GM19193 (cell line): Measurements from ENCODE around the gene SPTBN1.

ENCODE experiments used
- POLR2A ChIP-seq: IDR thresholded peaks from 4 replicates; pipeline ENCODE4 v1.6.1; 2011; ENCODE audit not compliant: insufficient read depth, insufficient read length; ENCODE audit errors: extremely low read depth

The SPTBN1 gene

GRCh38 chr2:54429054-54429453 lies 27.1 kb upstream of the SPTBN1 start:
- TF ChIP-seq POLR2A: no peak

- no peak for TF ChIP-seq POLR2A
These were observed 26.1 kb upstream of the SPTBN1 start for GRCh38 chr2:54429811-54430551.

- TF ChIP-seq POLR2A: no peak
These were observed 25.5 kb upstream of the SPTBN1 start for GRCh38 chr2:54430649-54431048.

- TF ChIP-seq POLR2A: no peak
These were observed 23.7 kb upstream of the SPTBN1 start for GRCh38 chr2:54432251-54433015.

GRCh38 chr2:54434229-54434628 lies 21.9 kb upstream of the SPTBN1 start:
- no peak for TF ChIP-seq POLR2A

GRCh38 chr2:54434711-54435110 lies 21.4 kb upstream of the SPTBN1 start:
- no peak for TF ChIP-seq POLR2A

- no peak for TF ChIP-seq POLR2A
These were observed 20.6 kb upstream of the SPTBN1 start for GRCh38 chr2:54435325-54436226.

- no peak for TF ChIP-seq POLR2A
These were observed 18.5 kb upstream of the SPTBN1 start for GRCh38 chr2:54437588-54437987.

GRCh38 chr2:54438271-54438670 lies 17.9 kb upstream of the SPTBN1 start:
- no peak for TF ChIP-seq POLR2A

- TF ChIP-seq POLR2A: no peak
These were observed 16.5 kb upstream of the SPTBN1 start for GRCh38 chr2:54439582-54439981.

- TF ChIP-seq POLR2A: no peak
These were observed 16.1 kb upstream of the SPTBN1 start for GRCh38 chr2:54440050-54440449.

GRCh38 chr2:54444503-54444902 lies 11.6 kb upstream of the SPTBN1 start:
- no peak for TF ChIP-seq POLR2A

- no peak for TF ChIP-seq POLR2A
These were observed 10.0 kb upstream of the SPTBN1 start for GRCh38 chr2:54446122-54446521.

- no peak for TF ChIP-seq POLR2A
These were observed 9.5 kb upstream of the SPTBN1 start for GRCh38 chr2:54446625-54447024.

- TF ChIP-seq POLR2A: no peak
These were observed 1.5 kb upstream of the SPTBN1 start for GRCh38 chr2:54454548-54455130.
